ENCODE results near the gene COPS7B.

Gene COPS7B

GRCh38 chr2:231764760-231765159, 21.5 kb upstream of the COPS7B start:
- H3K4me3 ChIP-seq (ENCODE audit: low read length in 2 of 2): no peak overlapping the region
- peaks cover 2% of the 10 kb centered on the region for H3K4me1 ChIP-seq (ENCODE audit: control insufficient read depth, insufficient read depth, low read length)
- H3K36me3 ChIP-seq (ENCODE audit: control insufficient read depth in 2 of 2, insufficient read depth in 2 of 2, low read length in 2 of 2): no peaks in the 10 kb centered on the region
- no peaks in the 10 kb centered on the region for H3K9me3 ChIP-seq (ENCODE audit: control insufficient read depth in 2 of 2, low read length in 2 of 2)
- no peak overlapping the region for H3K9ac ChIP-seq (ENCODE audit: low read length in 2 of 2)
- no peak overlapping the region for H3K27ac ChIP-seq (ENCODE audit: low read length)
- H3K27me3 ChIP-seq (ENCODE audit: control insufficient read depth in 1 of 2, insufficient read depth in 2 of 2, low read length in 2 of 2): no peaks in the 10 kb centered on the region

GRCh38 chr2:231765496-231765929, 20.7 kb upstream of the COPS7B start:
- no peak overlapping the region for H3K9ac ChIP-seq (ENCODE audit: low read length in 2 of 2)
- H3K27me3 ChIP-seq (ENCODE audit: control insufficient read depth in 1 of 2, insufficient read depth in 2 of 2, low read length in 2 of 2): no peaks in the 10 kb centered on the region
- no peak overlapping the region for H3K27ac ChIP-seq (ENCODE audit: low read length)
- no peak overlapping the region for H3K4me3 ChIP-seq (ENCODE audit: low read length in 2 of 2)
- no peaks in the 10 kb centered on the region for H3K9me3 ChIP-seq (ENCODE audit: control insufficient read depth in 2 of 2, low read length in 2 of 2)
- H3K4me1 ChIP-seq (ENCODE audit: control insufficient read depth, insufficient read depth, low read length): peaks cover 2% of the 10 kb centered on the region
- H3K36me3 ChIP-seq (ENCODE audit: control insufficient read depth in 2 of 2, insufficient read depth in 2 of 2, low read length in 2 of 2): no peaks in the 10 kb centered on the region

GRCh38 chr2:231769170-231770136, 16.8 kb upstream of the COPS7B start:
- no peaks in the 10 kb centered on the region for H3K4me1 ChIP-seq (ENCODE audit: control insufficient read depth, insufficient read depth, low read length)
- no peaks in the 10 kb centered on the region for H3K27me3 ChIP-seq (ENCODE audit: control insufficient read depth in 1 of 2, insufficient read depth in 2 of 2, low read length in 2 of 2)
- H3K27ac ChIP-seq (ENCODE audit: low read length): no peak overlapping the region
- no peak overlapping the region for H3K9ac ChIP-seq (ENCODE audit: low read length in 2 of 2)
- no peak overlapping the region for H3K4me3 ChIP-seq (ENCODE audit: low read length in 2 of 2)
- H3K36me3 ChIP-seq (ENCODE audit: control insufficient read depth in 2 of 2, insufficient read depth in 2 of 2, low read length in 2 of 2): no peaks in the 10 kb centered on the region
- no peaks in the 10 kb centered on the region for H3K9me3 ChIP-seq (ENCODE audit: control insufficient read depth in 2 of 2, low read length in 2 of 2)

- H3K27ac ChIP-seq (ENCODE audit: low read length): peak overlapping the region; percentile 73
- peak overlapping the region; percentile 66 to 82 for H3K9ac ChIP-seq (ENCODE audit: low read length in 2 of 2)
These were observed 5.9 kb upstream of the COPS7B start for GRCh38 chr2:231780123-231780908.

GRCh38 chr2:231780909-231781797, 5.1 kb upstream of the COPS7B start, which contains the start of gene PDE6D:
Gene PDE6D, minus strand, starts transcription at chr2:231781282. Its CDS starts 168 bp downstream, at chr2:231781114.
- Histone ChIP-seq H3K27ac (ENCODE audit: low read length) (peak within 1 kb of the TSS; percentile 73), H3K4me1 (ENCODE audit: control insufficient read depth, insufficient read depth, low read length) (peaks cover 19% of the 10 kb centered on the region), H3K27me3 (ENCODE audit: control insufficient read depth in 1 of 2, insufficient read depth in 2 of 2, low read length in 2 of 2) (no peaks in the 10 kb centered on the region)

More at GRCh38 chr2:231780123-231780908, 5.9 kb upstream of the COPS7B start:
- H3K4me1 ChIP-seq (ENCODE audit: control insufficient read depth, insufficient read depth, low read length): peaks cover 13% of the 10 kb centered on the region
- peak overlapping the region; percentile 83 to 99 for H3K4me3 ChIP-seq (ENCODE audit: low read length in 2 of 2)
- H3K27me3 ChIP-seq (ENCODE audit: control insufficient read depth in 1 of 2, insufficient read depth in 2 of 2, low read length in 2 of 2): no peaks in the 10 kb centered on the region
- no peaks in the 10 kb centered on the region for H3K36me3 ChIP-seq (ENCODE audit: control insufficient read depth in 2 of 2, insufficient read depth in 2 of 2, low read length in 2 of 2)
- H3K9me3 ChIP-seq (ENCODE audit: control insufficient read depth in 2 of 2, low read length in 2 of 2): no peaks in the 10 kb centered on the region

GRCh38 chr2:231781798-231782726, 4.2 kb upstream of the COPS7B start:
- Histone ChIP-seq H3K27me3 (ENCODE audit: control insufficient read depth in 1 of 2, insufficient read depth in 2 of 2, low read length in 2 of 2) (no peaks in the 10 kb centered on the region), H3K4me1 (ENCODE audit: control insufficient read depth, insufficient read depth, low read length) (peaks cover 26% of the 10 kb centered on the region), H3K9ac (ENCODE audit: low read length in 2 of 2) (peak overlapping the region; percentile 76 to 82), H3K4me3 (ENCODE audit: low read length in 2 of 2) (peak overlapping the region; percentile 83 to 99), H3K36me3 (ENCODE audit: control insufficient read depth in 2 of 2, insufficient read depth in 2 of 2, low read length in 2 of 2) (no peaks in the 10 kb centered on the region), H3K9me3 (ENCODE audit: control insufficient read depth in 2 of 2, low read length in 2 of 2) (no peaks in the 10 kb centered on the region), H3K27ac (ENCODE audit: low read length) (peak overlapping the region; percentile 73)

More at GRCh38 chr2:231780909-231781797, 5.1 kb upstream of the COPS7B start, which contains the start of gene PDE6D:
- H3K9ac ChIP-seq (ENCODE audit: low read length in 2 of 2): peak within 1 kb of the TSS; percentile 76 to 82
- no peaks in the 10 kb centered on the region for H3K9me3 ChIP-seq (ENCODE audit: control insufficient read depth in 2 of 2, low read length in 2 of 2)
- H3K36me3 ChIP-seq (ENCODE audit: control insufficient read depth in 2 of 2, insufficient read depth in 2 of 2, low read length in 2 of 2): no peaks in the 10 kb centered on the region
- peak within 1 kb of the TSS; percentile 83 to 99 for H3K4me3 ChIP-seq (ENCODE audit: low read length in 2 of 2)

- no peak overlapping the region for H3K27ac ChIP-seq (ENCODE audit: low read length)
- peaks cover 4 to 10% of the 10 kb centered on the region in 2 donors for H3K36me3 ChIP-seq (ENCODE audit: control insufficient read depth in 2 of 2, insufficient read depth in 2 of 2, low read length in 2 of 2)
- peak overlapping the region; percentile 86 to 92 for H3K4me3 ChIP-seq (ENCODE audit: low read length in 2 of 2)
- H3K9me3 ChIP-seq (ENCODE audit: control insufficient read depth in 2 of 2, low read length in 2 of 2): no peaks in the 10 kb centered on the region
- H3K4me1 ChIP-seq (ENCODE audit: control insufficient read depth, insufficient read depth, low read length): peaks cover 31% of the 10 kb centered on the region
- H3K9ac ChIP-seq (ENCODE audit: low read length in 2 of 2): no peak overlapping the region
- H3K27me3 ChIP-seq (ENCODE audit: control insufficient read depth in 1 of 2, insufficient read depth in 2 of 2, low read length in 2 of 2): no peaks in the 10 kb centered on the region
These were observed 832 bp upstream of the COPS7B start for GRCh38 chr2:231785413-231785812.

- H3K27ac ChIP-seq (ENCODE audit: low read length): peak overlapping the region; percentile 47
- no peaks in the 10 kb centered on the region for H3K9me3 ChIP-seq (ENCODE audit: control insufficient read depth in 2 of 2, low read length in 2 of 2)
- peaks cover 31% of the 10 kb centered on the region for H3K4me1 ChIP-seq (ENCODE audit: control insufficient read depth, insufficient read depth, low read length)
- H3K9ac ChIP-seq (ENCODE audit: low read length in 2 of 2): peak overlapping the region; percentile 60 to 77
- H3K36me3 ChIP-seq (ENCODE audit: control insufficient read depth in 2 of 2, insufficient read depth in 2 of 2, low read length in 2 of 2): peaks cover 4 to 10% of the 10 kb centered on the region in 2 donors
- no peaks in the 10 kb centered on the region for H3K27me3 ChIP-seq (ENCODE audit: control insufficient read depth in 1 of 2, insufficient read depth in 2 of 2, low read length in 2 of 2)
- H3K4me3 ChIP-seq (ENCODE audit: low read length in 2 of 2): peak overlapping the region; percentile 86 to 92
These were observed 446 bp upstream of the COPS7B start for GRCh38 chr2:231785822-231786176.

- Histone ChIP-seq H3K36me3 (ENCODE audit: control insufficient read depth in 2 of 2, insufficient read depth in 2 of 2, low read length in 2 of 2) (peaks cover 7 to 18% of the 10 kb centered on the region in 2 donors), H3K4me1 (ENCODE audit: control insufficient read depth, insufficient read depth, low read length) (peaks cover 31% of the 10 kb centered on the region), H3K4me3 (ENCODE audit: low read length in 2 of 2) (peak overlapping the region; percentile 86 to 92), H3K9me3 (ENCODE audit: control insufficient read depth in 2 of 2, low read length in 2 of 2) (no peaks in the 10 kb centered on the region), H3K27me3 (ENCODE audit: control insufficient read depth in 1 of 2, insufficient read depth in 2 of 2, low read length in 2 of 2) (no peaks in the 10 kb centered on the region), H3K27ac (ENCODE audit: low read length) (no peak overlapping the region), H3K9ac (ENCODE audit: low read length in 2 of 2) (peak overlapping the region; percentile 69 to 77)
These were observed 660 bp downstream of the COPS7B start for GRCh38 chr2:231786917-231787292.

Data from stomach smooth muscle (tissue), 2 donors.